ENCODE results near the gene EPHA10.
A peak's percentile ranks its signal among the peaks of the same experiment; 100 is the strongest.
"Not testable (repeated sequence)": the region's sequence is repeated elsewhere in the genome, so short reads cannot be mapped to it uniquely, and the experiment has no call there.

Gene EPHA10

DNA sequence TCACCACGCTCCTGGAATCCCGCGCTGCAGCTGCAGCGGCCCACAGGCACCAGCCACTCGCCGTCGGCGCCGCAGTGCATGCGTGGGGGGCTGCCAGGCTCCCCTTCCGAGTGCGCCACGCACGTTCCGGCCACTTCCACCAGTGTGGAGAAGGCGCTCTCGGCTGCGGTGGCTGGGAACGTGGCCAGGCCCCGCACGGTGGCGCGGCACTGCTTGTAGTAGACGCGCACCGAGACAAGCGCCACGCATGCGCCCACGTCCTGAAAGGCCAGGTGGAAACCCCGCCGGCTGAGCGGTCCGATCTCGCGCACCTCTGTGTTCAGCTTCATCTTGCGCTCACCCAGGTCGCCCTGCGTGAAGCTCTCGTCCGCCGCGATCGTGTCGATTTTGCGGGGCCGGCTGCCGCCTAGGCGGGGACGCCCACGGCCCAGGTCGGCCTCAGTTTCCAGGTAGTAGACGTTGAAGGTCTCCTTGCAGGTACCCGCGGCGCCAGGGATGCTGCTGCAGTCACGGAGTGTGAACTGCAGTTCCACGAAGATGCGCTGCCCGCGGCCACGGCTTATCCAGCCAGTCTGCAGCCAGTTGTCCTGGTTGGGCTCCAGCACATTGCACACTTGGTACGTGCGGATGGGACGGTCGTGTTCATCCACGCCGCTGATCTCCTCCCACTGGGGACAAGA, 3.4 kb downstream of the EPHA10 start:
- Mint-ChIP-seq H3K27me3 (peaks cover 45 to 53% of the 10 kb centered on the region in 2 donors), H3K9me3 (peaks cover 5 to 7% of the 10 kb centered on the region in 2 donors), H3K4me1 (peaks cover 20 to 25% of the 10 kb centered on the region in 2 donors), H3K4me3 (no peak overlapping the region), H3K36me3 (peaks cover 6 to 8% of the 10 kb centered on the region in 2 donors), H3K27ac (no peak overlapping the region)
- DNase-seq (no peak), ATAC-seq (replicated peaks) (no peak)

DNA sequence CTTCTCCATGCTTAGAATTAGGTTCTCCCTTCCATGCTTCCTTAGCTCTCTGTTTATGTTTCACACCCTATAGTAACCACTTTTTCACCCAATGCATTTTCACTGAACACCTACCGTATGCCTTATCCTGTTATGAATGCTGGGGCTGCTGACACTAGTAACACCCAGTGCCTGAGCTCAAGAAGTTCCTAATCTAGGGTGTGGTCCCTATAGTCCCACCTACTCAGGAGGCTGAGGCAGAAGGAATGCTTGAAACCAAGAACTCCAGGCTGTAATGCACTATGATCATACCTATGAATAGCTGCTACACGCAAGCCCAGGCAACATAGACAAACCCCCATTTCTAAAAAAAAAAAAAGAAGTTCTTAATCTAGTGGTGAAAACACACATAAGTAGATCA, 5.5 kb downstream of the EPHA10 start:
- Mint-ChIP-seq H3K4me3 (no peak overlapping the region), H3K27ac (no peak overlapping the region)

DNA sequence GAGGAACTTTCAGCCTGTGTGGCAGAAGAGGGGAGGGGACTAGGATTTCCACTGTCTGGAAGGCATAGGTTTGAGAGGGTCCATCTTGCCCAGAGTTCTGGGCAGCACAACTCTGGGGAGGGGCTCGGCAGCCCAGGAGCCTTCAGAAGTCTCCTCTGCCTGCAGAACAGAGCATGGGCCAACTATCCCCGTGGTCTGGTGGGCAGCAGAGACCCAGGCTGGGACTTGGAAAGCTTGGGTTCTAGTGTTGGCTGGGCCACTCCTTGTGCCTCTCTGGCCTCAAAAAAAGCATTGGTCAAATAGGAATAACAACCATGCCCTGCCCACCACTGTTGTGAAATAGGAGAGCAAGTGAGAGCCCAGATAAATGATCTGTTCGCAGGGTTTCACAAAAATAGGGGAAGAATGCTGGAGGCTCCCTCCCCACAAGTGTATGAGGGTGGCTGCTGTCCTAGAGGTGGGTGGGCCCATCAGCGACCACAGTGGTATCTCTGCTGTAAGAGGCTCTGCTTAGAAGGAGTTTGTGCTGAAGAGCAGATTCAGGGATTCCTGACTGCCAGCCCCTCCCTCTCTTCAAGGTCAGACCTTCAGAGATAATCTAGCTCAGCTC, 8.9 kb downstream of the EPHA10 start:
- no peaks in the 10 kb centered on the region for H3K9me3 Mint-ChIP-seq
- peaks cover 11 to 18% of the 10 kb centered on the region in 2 donors for H3K4me1 Mint-ChIP-seq
- H3K27ac Mint-ChIP-seq: no peak overlapping the region
- DNase-seq (no peak), ATAC-seq (replicated peaks) (no peak)
- no peak overlapping the region for H3K4me3 Mint-ChIP-seq
- no peaks in the 10 kb centered on the region for H3K36me3 Mint-ChIP-seq
- H3K27me3 Mint-ChIP-seq: peaks cover 19 to 44% of the 10 kb centered on the region in 2 donors

More for the DNA sequence above, 5.5 kb downstream of the EPHA10 start:
- no peak for DNase-seq
- ATAC-seq (replicated peaks): no peak
- Mint-ChIP-seq H3K4me1 (peaks cover 6 to 9% of the 10 kb centered on the region in 2 donors), H3K36me3 (peaks cover 2 to 3% of the 10 kb centered on the region in 2 donors), H3K9me3 (peaks cover 3% of the 10 kb centered on the region in 2 donors), H3K27me3 (peaks cover 26 to 45% of the 10 kb centered on the region in 2 donors)

DNA sequence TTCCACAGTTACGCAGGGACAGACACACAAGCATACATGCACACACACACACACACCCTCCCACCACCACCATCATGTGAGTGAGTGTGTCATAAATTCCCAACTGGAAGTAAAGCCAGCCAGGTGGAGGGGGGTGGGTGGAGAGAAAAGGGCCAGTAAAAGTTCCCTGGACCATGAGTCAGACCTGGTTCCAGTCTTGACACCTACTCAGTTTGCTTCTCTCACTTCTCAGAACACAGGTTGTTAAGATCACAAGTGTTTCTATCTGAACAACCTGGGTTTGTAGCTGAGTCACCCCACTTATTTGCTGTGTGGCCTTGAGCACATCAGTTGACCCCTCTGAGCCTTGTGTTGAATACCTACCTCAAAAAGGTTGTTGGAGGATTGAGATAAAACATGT, 9.6 kb downstream of the EPHA10 start:
- ATAC-seq (replicated peaks): peak; percentile 60 to 72
- H3K4me3 Mint-ChIP-seq: no peak overlapping the region
- H3K9me3 Mint-ChIP-seq: no peaks in the 10 kb centered on the region
- H3K4me1 Mint-ChIP-seq: peaks cover 11 to 18% of the 10 kb centered on the region in 2 donors
- no peaks in the 10 kb centered on the region for H3K36me3 Mint-ChIP-seq
- no peak for DNase-seq
- no peak overlapping the region for H3K27ac Mint-ChIP-seq
- H3K27me3 Mint-ChIP-seq: peaks cover 21 to 51% of the 10 kb centered on the region in 2 donors

DNA sequence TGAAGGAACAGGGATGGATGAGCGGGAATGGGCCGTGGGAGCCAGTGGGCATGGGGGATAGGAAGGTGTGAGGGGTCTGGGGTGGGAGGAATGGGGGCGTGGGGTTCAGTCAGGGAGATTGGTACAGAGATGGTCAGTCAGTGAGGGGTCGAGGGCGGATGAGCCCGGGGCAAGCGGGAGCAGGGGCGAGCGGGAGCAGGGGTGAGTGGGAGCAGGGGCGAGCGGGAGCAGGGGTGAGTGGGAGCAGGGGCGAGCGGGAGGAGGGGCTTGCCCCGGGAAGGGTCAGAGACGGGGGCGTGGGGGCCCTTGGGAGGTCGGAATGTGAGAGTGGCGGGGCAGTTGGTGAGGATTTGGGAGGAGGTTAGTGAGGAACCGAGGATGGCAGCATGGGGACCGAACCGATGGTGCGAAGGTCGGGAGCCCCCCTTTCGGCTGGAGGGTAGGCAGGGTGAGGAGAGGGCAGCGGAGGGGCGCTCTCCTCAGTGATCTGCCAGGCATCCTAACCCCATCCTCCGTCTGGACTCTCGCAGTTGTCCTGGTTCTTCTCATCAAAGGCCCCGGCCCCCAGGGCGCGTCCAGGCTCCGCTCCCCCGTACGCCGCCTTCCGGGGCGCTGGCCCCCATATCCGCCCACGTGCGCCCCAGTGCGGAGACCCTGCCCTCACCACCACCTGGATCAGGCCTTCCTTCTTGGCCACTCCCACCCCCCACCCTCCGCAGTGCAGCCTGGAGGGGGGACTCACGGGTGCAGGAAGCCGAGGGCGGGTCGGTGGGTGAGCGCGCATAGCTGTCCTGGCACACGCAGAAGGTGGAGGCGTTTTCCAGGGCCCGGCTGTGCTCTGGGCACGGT, 11.2 kb downstream of the EPHA10 start:
- no peak for ATAC-seq (replicated peaks)
- Mint-ChIP-seq H3K27me3 (peaks cover 24 to 64% of the 10 kb centered on the region in 2 donors), H3K9me3 (no peaks in the 10 kb centered on the region), H3K36me3 (no peaks in the 10 kb centered on the region), H3K4me3 (peak overlapping the region; percentile 63 to 76), H3K4me1 (peaks cover 11 to 18% of the 10 kb centered on the region in 2 donors), H3K27ac (no peak overlapping the region)
- DNase-seq: no peak

DNA sequence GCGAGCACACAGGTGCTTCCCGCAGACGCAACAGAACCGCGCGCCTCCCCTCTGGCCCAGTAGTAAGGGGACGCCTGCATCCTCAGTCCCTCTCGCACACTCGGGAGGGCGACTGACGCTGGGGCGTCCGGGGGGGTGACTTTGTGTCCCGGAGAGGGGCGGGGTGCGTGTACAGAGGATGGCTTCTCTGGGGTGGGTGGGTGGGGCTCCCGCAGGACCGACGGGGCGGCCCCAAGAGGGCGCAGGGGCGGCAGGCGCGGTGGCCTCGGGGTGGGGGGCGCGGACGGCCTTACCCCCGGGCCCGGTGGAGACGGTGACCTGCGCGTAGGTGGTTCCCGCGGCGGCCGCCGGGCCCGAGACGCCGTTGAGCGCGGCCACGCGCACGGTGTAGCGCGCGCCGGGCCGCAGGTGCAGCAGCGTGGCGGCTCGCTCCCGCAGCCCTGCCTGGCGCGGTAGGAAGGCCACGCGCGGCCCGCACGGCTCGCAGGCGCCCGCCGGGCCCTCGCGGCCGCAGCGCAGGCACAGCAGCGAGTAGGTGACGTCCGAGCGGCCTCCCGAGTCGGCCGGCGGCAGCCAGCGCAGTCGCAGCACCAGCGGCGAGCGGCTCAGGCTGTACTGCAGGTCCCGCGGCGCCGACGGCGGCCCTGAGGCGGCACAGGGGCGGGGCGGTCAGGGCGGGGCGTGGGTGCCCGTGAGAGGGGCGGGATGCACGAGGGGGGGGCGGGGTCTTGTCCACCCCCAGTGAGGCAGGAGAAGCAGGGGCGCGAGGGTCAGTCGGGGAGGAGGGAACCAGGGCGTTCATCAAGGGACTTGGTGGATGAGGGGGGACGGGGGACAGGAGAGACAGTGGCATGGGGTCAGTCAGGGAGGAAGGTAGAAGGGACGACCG, 12.1 kb downstream of the EPHA10 start:
- peaks cover 24 to 64% of the 10 kb centered on the region in 2 donors for H3K27me3 Mint-ChIP-seq
- DNase-seq (peak; percentile 35), ATAC-seq (replicated peaks) (peak; percentile 73 to 74)
- H3K4me3 Mint-ChIP-seq: peak overlapping the region; percentile 77 to 79
- H3K9me3 Mint-ChIP-seq: no peaks in the 10 kb centered on the region
- peak overlapping the region; percentile 47 for H3K27ac Mint-ChIP-seq
- H3K4me1 Mint-ChIP-seq: peaks cover 11 to 18% of the 10 kb centered on the region in 2 donors
- H3K36me3 Mint-ChIP-seq: no peaks in the 10 kb centered on the region

DNA sequence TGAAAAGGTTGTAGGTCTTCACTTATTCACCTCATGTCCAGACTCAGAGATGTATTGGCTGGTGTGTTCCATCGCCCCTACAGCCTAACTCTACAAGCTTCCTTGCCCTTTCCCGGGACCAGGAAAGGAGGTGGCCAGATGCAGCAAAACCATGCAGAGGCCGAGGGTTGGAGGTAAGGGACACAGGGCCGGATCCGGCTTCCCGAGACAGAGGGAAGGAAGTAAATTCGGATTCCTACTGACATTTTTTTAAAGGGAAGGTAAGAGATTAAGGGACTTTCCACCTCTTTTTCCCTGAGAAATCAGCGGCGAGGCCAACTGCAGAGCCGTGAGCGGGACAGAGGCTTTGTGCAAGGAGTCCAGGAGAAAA, 12.7 kb downstream of the EPHA10 start:
- Mint-ChIP-seq H3K27ac (peak overlapping the region; percentile 47), H3K4me1 (peaks cover 11 to 18% of the 10 kb centered on the region in 2 donors), H3K9me3 (no peaks in the 10 kb centered on the region), H3K36me3 (no peaks in the 10 kb centered on the region), H3K4me3 (peak overlapping the region; percentile 77 to 79), H3K27me3 (peaks cover 28 to 66% of the 10 kb centered on the region in 2 donors)
- DNase-seq: no peak
- ATAC-seq (replicated peaks): no peak

DNA sequence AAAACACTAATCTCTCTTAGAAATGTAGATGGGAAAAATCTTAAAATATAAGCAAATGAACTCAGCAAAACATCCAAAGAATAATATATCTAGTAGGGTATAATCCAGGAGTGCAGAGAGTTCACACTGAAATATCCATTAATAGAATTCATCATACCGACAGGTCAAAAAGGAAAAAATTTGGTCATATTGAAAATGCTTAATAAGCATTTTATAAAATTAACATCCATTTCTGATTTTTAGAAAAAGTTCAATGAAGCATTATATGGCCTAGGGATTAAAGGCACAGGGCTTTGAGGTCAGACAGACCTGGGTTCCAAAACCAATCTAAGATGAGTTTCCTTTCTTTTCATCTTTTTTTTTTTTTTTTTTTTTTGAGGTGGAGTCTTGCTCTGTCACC, 16.4 kb downstream of the EPHA10 start:
- Mint-ChIP-seq H3K27ac (no peak overlapping the region), H3K4me1 (peaks cover 8 to 12% of the 10 kb centered on the region in 2 donors), H3K4me3 (no peak overlapping the region), H3K9me3 (peaks cover 2 to 5% of the 10 kb centered on the region in 2 donors), H3K27me3 (peaks cover 32 to 61% of the 10 kb centered on the region in 2 donors), H3K36me3 (peaks cover 0 to 4% of the 10 kb centered on the region in 2 donors)
- no peak for ATAC-seq (replicated peaks)
- no peak for DNase-seq

DNA sequence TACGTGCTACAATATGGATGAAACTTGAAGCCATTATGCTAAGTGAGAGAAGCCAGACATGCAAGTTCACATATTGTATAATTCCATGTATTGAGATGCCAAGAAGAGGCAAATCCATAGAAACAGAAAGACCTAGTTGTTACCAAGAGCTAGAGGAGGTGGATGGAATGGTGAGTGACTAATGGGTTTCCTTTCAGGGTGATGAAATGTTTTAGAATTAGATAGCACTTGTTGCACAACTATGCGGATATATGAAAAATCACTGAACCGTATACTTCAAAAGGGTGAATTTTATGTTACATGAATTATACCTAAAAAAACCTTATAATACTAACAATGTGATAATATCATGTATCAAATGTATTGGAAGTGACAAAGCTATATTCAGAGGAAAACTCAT, 18.1 kb downstream of the EPHA10 start:
- DNase-seq (no peak), ATAC-seq (replicated peaks) (no peak)
- Mint-ChIP-seq H3K9me3 (peaks cover 3 to 5% of the 10 kb centered on the region in 2 donors), H3K4me1 (no peaks in the 10 kb centered on the region), H3K4me3 (no peak overlapping the region), H3K27ac (no peak overlapping the region), H3K36me3 (peaks cover 0 to 4% of the 10 kb centered on the region in 2 donors), H3K27me3 (peaks cover 24 to 49% of the 10 kb centered on the region in 2 donors)

DNA sequence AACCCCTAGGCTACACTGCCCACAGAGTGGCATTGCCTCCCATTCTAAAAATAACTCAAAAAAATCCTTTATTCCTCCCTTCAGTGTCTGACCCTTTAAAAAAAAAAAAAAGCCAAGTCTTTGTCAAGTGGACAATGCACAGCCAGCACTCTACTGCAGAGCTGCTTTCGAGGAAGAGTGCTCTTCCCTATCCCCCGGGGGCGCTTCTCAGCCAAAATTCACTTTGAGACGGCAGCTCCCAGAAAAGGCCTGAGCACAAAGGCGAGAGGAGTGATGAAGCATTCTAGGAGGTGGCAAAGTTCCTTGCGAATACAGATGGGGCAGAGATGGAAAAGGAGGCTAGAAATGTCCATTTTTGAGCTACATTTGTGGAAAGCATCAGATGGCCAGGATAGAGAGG, 23.3 kb downstream of the EPHA10 start:
- Mint-ChIP-seq H3K4me1 (no peaks in the 10 kb centered on the region), H3K27ac (no peak overlapping the region), H3K36me3 (peaks cover 0 to 5% of the 10 kb centered on the region in 2 donors), H3K27me3 (peaks cover 30 to 43% of the 10 kb centered on the region in 2 donors), H3K4me3 (no peak overlapping the region), H3K9me3 (peaks cover 6 to 7% of the 10 kb centered on the region in 2 donors)
- DNase-seq (no peak), ATAC-seq (replicated peaks) (no peak)

DNA sequence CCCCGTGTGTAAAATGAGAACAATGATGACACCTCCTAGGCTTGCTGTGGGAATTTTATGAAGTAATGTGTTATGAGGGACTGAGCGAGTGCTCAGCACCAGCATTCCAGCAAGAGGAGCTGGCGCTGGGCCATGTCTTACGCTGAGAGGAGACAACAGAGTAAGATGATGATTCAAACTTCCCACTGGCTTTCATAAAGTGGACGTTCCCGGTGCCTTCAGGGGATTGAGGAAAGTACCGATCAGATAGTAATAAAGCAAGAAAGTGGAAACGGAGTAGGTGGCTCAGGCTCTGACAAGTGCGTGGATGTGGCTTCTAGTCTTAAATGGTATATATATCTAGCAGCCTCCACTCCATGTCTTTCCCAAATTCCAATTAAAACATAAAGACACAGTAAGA, 23.8 kb downstream of the EPHA10 start:
- Mint-ChIP-seq H3K4me3 (no peak overlapping the region), H3K4me1 (no peaks in the 10 kb centered on the region), H3K27ac (no peak overlapping the region), H3K9me3 (peaks cover 4 to 6% of the 10 kb centered on the region in 2 donors), H3K36me3 (peaks cover 0 to 4% of the 10 kb centered on the region in 2 donors), H3K27me3 (peaks cover 29 to 42% of the 10 kb centered on the region in 2 donors)
- DNase-seq (no peak), ATAC-seq (replicated peaks) (no peak)

DNA sequence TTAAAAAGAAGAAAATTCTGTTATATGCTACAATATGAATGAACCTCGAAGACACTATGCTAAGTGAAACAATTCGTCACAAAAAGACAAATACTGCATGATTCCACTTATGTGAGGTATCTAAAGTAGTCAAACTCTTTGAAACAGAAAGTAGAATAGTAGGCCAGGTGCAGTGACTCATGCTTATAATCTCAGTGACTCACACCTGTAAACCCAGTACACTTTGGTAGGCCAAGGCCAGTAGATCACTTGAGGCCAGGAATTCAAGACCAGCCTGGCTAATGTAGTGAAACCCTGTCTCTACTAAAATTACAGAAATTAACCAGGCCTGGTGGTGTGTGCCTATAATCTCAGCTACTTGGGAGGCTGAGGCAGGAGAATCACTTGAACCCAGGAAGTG, 25.7 kb downstream of the EPHA10 start:
- DNase-seq (no peak), ATAC-seq (replicated peaks) (peak in 1 of 2 donors; percentile 22)
- Mint-ChIP-seq H3K9me3 (peaks cover 4 to 6% of the 10 kb centered on the region in 2 donors), H3K36me3 (peaks cover 0 to 4% of the 10 kb centered on the region in 2 donors), H3K4me1 (peaks cover 0 to 5% of the 10 kb centered on the region in 2 donors), H3K27ac (no peak overlapping the region), H3K4me3 (no peak overlapping the region), H3K27me3 (peaks cover 44 to 50% of the 10 kb centered on the region in 2 donors)

DNA sequence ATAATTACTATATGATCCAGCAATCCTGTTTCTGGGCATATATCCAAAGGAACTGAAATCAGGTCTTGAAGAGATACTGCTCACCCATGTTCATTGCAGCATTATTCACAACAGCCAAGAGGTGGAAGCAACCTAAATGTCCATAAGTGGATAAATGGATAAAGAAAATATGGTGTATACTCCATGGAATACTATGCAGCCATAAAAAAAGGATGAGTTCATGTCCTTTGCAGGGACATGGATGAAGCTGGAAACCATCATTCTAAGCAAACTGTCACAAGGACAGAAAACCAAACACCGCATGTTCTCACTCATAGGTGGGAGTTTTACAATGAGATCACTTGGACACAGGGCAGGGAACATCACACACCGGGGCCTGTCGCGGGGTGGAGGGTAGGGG, 26.3 kb downstream of the EPHA10 start:
- not testable (repeated sequence) for H3K9me3 Mint-ChIP-seq; H3K4me3 Mint-ChIP-seq; DNase-seq; H3K36me3 Mint-ChIP-seq; ATAC-seq (replicated peaks); H3K4me1 Mint-ChIP-seq; H3K27ac Mint-ChIP-seq
- peaks cover 49 to 56% of the 10 kb centered on the region in 2 donors for H3K27me3 Mint-ChIP-seq
